Body of pancreas (tissue), 4 donors: ENCODE data around the gene LITAFD. TPM values are rescaled to one million over a fixed set of nuclear protein-coding genes. Genes with fewer than 3 reads are reported as not detected.
"Not testable (repeated sequence)": the region's sequence is repeated elsewhere in the genome, so short reads cannot be mapped to it uniquely, and the experiment has no call there.

Experiments used
- ATAC-seq: fragments of 150-250 bp; one replicate; pipeline ENCODE4 v1.9.1; 2016
- DNase-seq, 4 donors: peaks; one replicate each; pipeline ENCODE4 v3.0.0-alpha.2; 2019
- H3K27ac ChIP-seq, 4 donors: fragments of 200-600 bp; sonication (generic); 1 replicate in 3 of 4; 2 replicates in 1 of 4; pipeline versions ENCODE4 v1.5.1 to v1.6.1; 2016 to 2019; ENCODE audit warnings: mild to moderate bottlenecking in 1 of 4, mixed read lengths in 1 of 4, moderate library complexity in 1 of 4
- H3K27me3 ChIP-seq, 2 donors: fragments of 200-600 bp; sonication (generic); one replicate each; pipeline ENCODE4 v1.6.0; 2016; ENCODE audit warnings: mild to moderate bottlenecking in 1 of 2
- H3K36me3 ChIP-seq, 2 donors: fragments of 200-600 bp; sonication (generic); replicated peaks in 1 of 2; 2 replicates each; pipeline ENCODE4 v1.5.1; 2016; ENCODE audit warnings: low read depth in 2 of 2; ENCODE audit not compliant: insufficient read depth in 1 of 2
- H3K4me1 ChIP-seq: fragments of 200-600 bp; sonication (generic); one replicate; pipeline ENCODE4 v1.6.0; 2016
- H3K4me3 ChIP-seq, 2 donors: fragments of 200-600 bp; sonication (generic); 1 replicate in 1 of 2; 2 replicates in 1 of 2; pipeline ENCODE4 v1.5.1; 2016 to 2019
- H3K9me3 ChIP-seq, 3 donors: fragments of 200-600 bp; sonication (generic); 1 replicate in 2 of 3; 2 replicates in 1 of 3; pipeline ENCODE4 v1.5.1; 2016
- POLR2A ChIP-seq, 3 donors: fragments of 450-650 bp; IDR thresholded peaks; one replicate each; pipeline ENCODE4 v1.6.1; 2016; ENCODE audit warnings: antibody characterized with exemption in 3 of 3, mild to moderate bottlenecking in 2 of 3
- WGBS, 2 donors: methylation state at CpG; one replicate each; pipeline ENCODE4 v1.1.5; 2017; 5-methylcytosine and 5-hydroxymethylcytosine counted together
- intact Hi-C: fragments of 100-400 bp; cut with DNase I; formaldehyde crosslinking; loops from one replicate; pipeline ENCODE4 v1.15.1; 2023
- total RNA-seq, 2 donors: library from RNA; depleted of rRNA; stranded (reverse); fragments of >200 nt; gene quantifications; one replicate each; pipeline ENCODE4 v1.1.0, GENCODE V29; 2016
- TF ChIP-seq, protein P1 (sequence below), 7 experiments: fragments of 450-650 bp in 4 of 7; fragments of 200-600 bp in 3 of 7; sonication (generic) in 3 of 7; IDR thresholded peaks; one replicate each; pipeline ENCODE4 v1.5.1; 2016 to 2019; ENCODE audit warnings: antibody characterized with exemption in 7 of 7

LITAFD gene
- total RNA-seq, 2 donors from 2014 or later, result not detected

DNA sequence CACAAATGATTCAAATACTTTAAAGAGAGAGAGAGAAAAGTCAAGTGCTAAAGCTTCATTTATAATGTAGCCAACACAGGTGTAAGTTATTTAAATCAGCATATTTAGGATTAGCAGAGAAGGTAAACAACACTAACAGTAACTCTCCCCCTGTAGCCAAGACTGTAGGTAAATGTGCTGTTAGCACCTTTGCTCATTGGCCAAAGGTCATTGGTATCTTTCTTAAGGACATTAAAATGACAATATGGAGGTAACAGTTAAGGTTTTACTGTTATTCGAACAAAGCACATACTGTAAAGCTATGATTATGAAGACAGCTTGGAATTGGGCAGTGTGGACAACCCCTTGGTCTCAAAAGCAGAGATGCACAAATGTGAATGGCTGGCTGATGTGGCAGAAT, 28.7 kb downstream of the LITAFD start:
- TF ChIP-seq POLR2A (IDR thresholded peaks at IDR 0.05), result no peak
- TF ChIP-seq, protein P1, sequence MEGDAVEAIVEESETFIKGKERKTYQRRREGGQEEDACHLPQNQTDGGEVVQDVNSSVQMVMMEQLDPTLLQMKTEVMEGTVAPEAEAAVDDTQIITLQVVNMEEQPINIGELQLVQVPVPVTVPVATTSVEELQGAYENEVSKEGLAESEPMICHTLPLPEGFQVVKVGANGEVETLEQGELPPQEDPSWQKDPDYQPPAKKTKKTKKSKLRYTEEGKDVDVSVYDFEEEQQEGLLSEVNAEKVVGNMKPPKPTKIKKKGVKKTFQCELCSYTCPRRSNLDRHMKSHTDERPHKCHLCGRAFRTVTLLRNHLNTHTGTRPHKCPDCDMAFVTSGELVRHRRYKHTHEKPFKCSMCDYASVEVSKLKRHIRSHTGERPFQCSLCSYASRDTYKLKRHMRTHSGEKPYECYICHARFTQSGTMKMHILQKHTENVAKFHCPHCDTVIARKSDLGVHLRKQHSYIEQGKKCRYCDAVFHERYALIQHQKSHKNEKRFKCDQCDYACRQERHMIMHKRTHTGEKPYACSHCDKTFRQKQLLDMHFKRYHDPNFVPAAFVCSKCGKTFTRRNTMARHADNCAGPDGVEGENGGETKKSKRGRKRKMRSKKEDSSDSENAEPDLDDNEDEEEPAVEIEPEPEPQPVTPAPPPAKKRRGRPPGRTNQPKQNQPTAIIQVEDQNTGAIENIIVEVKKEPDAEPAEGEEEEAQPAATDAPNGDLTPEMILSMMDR (IDR thresholded peaks at IDR 0.05), result no peak
- H3K27me3 ChIP-seq, result no peaks in the 10 kb centered on the region
- no peaks in the 10 kb centered on the region for H3K9me3 ChIP-seq
- DNase-seq (no peak), ATAC-seq (no peak)
- peaks cover 20% of the 10 kb centered on the region for H3K4me1 ChIP-seq
- intact Hi-C loops, result no loop called here
- peak overlapping the region in 3 of 4 donors; percentile 23 to 61 (median 58) for H3K27ac ChIP-seq
- WGBS, 2 donors, result 47 to 74% methylated on average over 1 of the region's 1 CpG
- no peak overlapping the region for H3K4me3 ChIP-seq
- H3K36me3 ChIP-seq, result peaks cover 4 to 23% of the 10 kb centered on the region in 2 donors

- Histone ChIP-seq H3K27me3 (no peaks in the 10 kb centered on the region), H3K4me3 (no peak overlapping the region), H3K4me1 (peaks cover 23% of the 10 kb centered on the region), H3K36me3 (peaks cover 4 to 10% of the 10 kb centered on the region in 2 donors), H3K9me3 (no peaks in the 10 kb centered on the region), H3K27ac (peak overlapping the region in 1 of 4 donors; percentile 61)
- no peak for ATAC-seq
- 88 to 96% methylated on average over 4 of the region's 4 CpGs for WGBS, 2 donors
- no peak for TF ChIP-seq POLR2A (IDR thresholded peaks at IDR 0.05)
- intact Hi-C loops, result no loop called here
- DNase-seq, result no peak
Measured at GRCh38 chr16:8912793-8913192, 30.6 kb downstream of the LITAFD start.

DNA sequence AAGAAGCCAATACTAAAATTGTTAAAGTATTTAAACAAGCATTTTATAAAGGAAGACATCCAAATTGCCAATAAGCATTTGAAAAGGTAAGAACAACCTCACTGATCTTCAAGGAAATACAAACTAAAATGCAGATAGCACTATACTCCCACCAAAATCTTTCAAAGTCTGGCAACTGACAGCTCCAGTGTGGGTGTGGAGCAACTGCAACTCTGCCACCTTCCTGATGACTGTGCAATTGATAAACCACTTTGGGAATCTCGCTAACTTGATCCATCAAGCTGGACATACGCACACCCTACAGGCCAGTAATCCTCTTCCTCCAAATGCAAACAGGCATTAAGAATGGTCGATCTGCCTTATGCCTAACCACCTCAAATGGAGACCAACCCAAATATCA, 31.9 kb downstream of the LITAFD start:
- no peak for TF ChIP-seq POLR2A (IDR thresholded peaks at IDR 0.05)
- TF ChIP-seq, protein P1 (IDR thresholded peaks at IDR 0.05), result no peak
- peaks cover 4 to 10% of the 10 kb centered on the region in 2 donors for H3K36me3 ChIP-seq
- no peaks in the 10 kb centered on the region for H3K9me3 ChIP-seq
- intact Hi-C loops, result no loop called here
- H3K4me3 ChIP-seq, result no peak overlapping the region
- no peak overlapping the region for H3K27ac ChIP-seq
- H3K27me3 ChIP-seq, result no peaks in the 10 kb centered on the region
- WGBS, 2 donors, result 98 to 99% methylated on average over 3 of the region's 3 CpGs
- H3K4me1 ChIP-seq, result peaks cover 23% of the 10 kb centered on the region
- DNase-seq (no peak), ATAC-seq (no peak)

DNA sequence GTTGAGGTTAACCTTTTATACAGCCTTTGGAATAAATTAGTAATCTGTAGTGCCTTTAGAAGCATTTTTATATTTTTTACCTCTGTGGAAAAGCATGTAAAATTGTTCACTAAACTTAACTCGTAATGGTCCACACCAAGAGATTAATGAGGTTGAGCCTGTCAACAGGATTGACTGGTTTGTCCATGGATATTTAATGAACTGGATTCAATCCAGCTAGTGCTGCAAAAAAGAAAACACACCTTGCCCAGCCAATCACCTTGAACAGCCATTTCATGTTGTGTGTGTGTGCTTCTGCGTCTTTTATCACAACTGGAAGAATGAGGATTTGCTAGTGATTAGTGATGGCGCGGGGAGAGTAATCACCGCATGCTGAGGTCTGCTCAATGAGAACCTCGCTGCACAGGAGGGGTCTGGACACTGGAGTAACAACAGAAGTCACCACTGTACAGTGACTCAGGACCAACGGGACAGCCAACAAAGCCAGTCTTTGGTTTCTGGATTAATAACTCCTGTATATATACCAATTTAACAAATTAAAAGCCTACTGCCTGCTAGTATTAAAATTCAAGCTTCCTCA, 33.7 kb downstream of the LITAFD start:
- intact Hi-C loops, result no loop called here
- ATAC-seq (no peak), DNase-seq (no peak)
- no peaks in the 10 kb centered on the region for H3K27me3 ChIP-seq
- no peak overlapping the region for H3K4me3 ChIP-seq
- no peak overlapping the region for H3K27ac ChIP-seq
- 40 to 61% methylated on average over 7 of the region's 7 CpGs for WGBS, 2 donors
- H3K9me3 ChIP-seq, result no peaks in the 10 kb centered on the region
- H3K36me3 ChIP-seq, result peaks cover 4 to 21% of the 10 kb centered on the region in 2 donors
- H3K4me1 ChIP-seq, result peaks cover 22% of the 10 kb centered on the region
- TF ChIP-seq, protein P1 (IDR thresholded peaks at IDR 0.05), result no peak
- no peak for TF ChIP-seq POLR2A (IDR thresholded peaks at IDR 0.05)

- no peaks in the 10 kb centered on the region for H3K27me3 ChIP-seq
- peaks cover 14% of the 10 kb centered on the region for H3K4me1 ChIP-seq
- ATAC-seq (no peak), DNase-seq (no peak)
- H3K36me3 ChIP-seq, result peaks cover 4 to 20% of the 10 kb centered on the region in 2 donors
- TF ChIP-seq POLR2A (IDR thresholded peaks at IDR 0.05), result no peak
- TF ChIP-seq, protein P1 (IDR thresholded peaks at IDR 0.05), result no peak
- H3K27ac ChIP-seq, result no peak overlapping the region
- WGBS, 2 donors, result 76 to 91% methylated on average over 5 of the region's 5 CpGs
- no peak overlapping the region for H3K4me3 ChIP-seq
- H3K9me3 ChIP-seq, result no peaks in the 10 kb centered on the region
- intact Hi-C loops, result no loop called here
Measured at GRCh38 chr16:8916541-8917225, 34.5 kb downstream of the LITAFD start.

DNA sequence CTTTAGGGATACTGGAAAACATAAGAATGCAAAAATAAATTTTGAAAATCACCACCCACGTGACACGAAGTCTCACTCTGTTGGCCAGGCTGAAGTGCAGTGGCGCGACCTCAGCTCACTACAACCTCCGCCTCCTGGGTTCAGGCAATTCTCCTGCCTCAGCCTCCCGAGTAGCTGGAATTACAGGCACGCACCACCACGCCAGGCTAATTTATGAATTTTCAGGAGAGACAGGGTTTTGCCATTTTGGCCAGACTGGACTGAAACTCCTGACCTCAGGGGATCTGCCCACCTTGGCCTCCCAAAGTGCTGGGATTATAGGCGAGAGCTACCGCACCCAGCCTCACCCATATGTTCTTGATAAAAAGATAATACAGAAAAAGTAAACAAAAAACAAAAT, 35.2 kb downstream of the LITAFD start:
- H3K9me3 ChIP-seq, H3K4me3 ChIP-seq, intact Hi-C loops, H3K27ac ChIP-seq, ATAC-seq, H3K4me1 ChIP-seq, H3K27me3 ChIP-seq, DNase-seq: not testable (repeated sequence)
- H3K36me3 ChIP-seq, result peaks cover 4 to 22% of the 10 kb centered on the region in 2 donors
- 97% methylated on average over 10 of the region's 10 CpGs for WGBS, 2 donors
